ENCODE measurements around the gene CORO2A. TPM values are rescaled to one million over a fixed set of nuclear protein-coding genes. Genes with fewer than 3 reads are reported as not detected.

Gene CORO2A
- total RNA-seq, 1 experiment from 2014 or later: 15.8 TPM

DNA sequence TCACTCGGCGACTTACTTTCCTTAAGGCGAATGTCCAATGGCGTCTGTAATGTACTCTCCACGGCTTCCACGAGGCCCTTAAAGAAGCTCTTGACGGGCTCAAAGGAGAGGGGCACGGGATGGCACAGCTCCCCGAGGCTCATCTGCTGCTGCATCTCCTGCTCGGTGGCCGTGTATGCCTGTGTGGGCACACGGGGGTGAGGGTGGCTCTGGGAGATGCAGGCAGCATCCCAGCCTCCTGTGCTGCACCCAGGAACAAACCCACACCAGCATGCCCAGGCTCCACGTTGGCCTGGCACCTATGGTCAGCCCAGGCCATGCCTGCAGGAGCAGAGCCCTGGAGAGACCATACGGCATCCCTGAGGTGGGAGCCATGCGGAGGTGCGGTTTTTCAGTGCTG, 97.6 kb downstream of the CORO2A start:
- WGBS (ENCODE audit: extremely low coverage, insufficient read length, low lambda C conversion rate): no CpG with 5 or more reads among the region's 16 CpGs
- Mint-ChIP-seq H3K27me3 (ENCODE audit: low read depth) (peaks cover 3% of the 10 kb centered on the region; the same call in 1 of the 2 replicates), H3K27ac (peak overlapping the region in 1 of 3 experiments; percentile 60; a peak in 1 of 7 replicates), H3K4me3 (no peak overlapping the region), H3K36me3 (ENCODE audit: insufficient read depth in 1 of 3, low read depth in 3 of 3) (peaks cover 1 to 15% (median 6%) of the 10 kb centered on the region in 3 experiments; a peak in 4 of 7 replicates), H3K9me3 (no peaks in the 10 kb centered on the region), H3K4me1 (peaks cover 31 to 32% of the 10 kb centered on the region in 2 experiments)
- no peak overlapping the region for H2BK5ac ChIP-seq (ENCODE audit: insufficient read length, low read length)
- H2AFZ ChIP-seq (ENCODE audit: low read length): no peak overlapping the region
- H3K14ac ChIP-seq (ENCODE audit: insufficient read depth, low read length): no peak overlapping the region
- H3K4me1 ChIP-seq (ENCODE audit: insufficient read depth, low read length): peaks cover 2% of the 10 kb centered on the region; the same call in 1 of the 2 replicates
- H3K23ac ChIP-seq (ENCODE audit: insufficient read length, low read depth, low read length): no peak overlapping the region
- H3T11ph ChIP-seq (ENCODE audit: low read length): no peak overlapping the region
- H4K20me1 ChIP-seq (ENCODE audit: control insufficient read depth, insufficient read depth, insufficient read length): no peaks in the 10 kb centered on the region
- H2BK120ac ChIP-seq (ENCODE audit: low read depth, low read length, poor library complexity, severe bottlenecking): no peak overlapping the region
- H3K79me1 ChIP-seq (ENCODE audit: insufficient read depth, low read depth, low read length, poor library complexity, severe bottlenecking): no peaks in the 10 kb centered on the region
- no peak overlapping the region for H2AK5ac ChIP-seq (ENCODE audit: insufficient read length, low read length)
- no peaks in the 10 kb centered on the region for H3K9me3 ChIP-seq (ENCODE audit: control insufficient read depth, low read depth, low read length)
- no peaks in the 10 kb centered on the region for H3K79me2 ChIP-seq (ENCODE audit: insufficient read depth, low read length)
- H3K9ac ChIP-seq (ENCODE audit: extremely low read depth, insufficient read length, low read length): no peak overlapping the region
- no peak overlapping the region for H3K4me2 ChIP-seq (ENCODE audit: insufficient read depth, insufficient read length, low read length)
- no peak overlapping the region for H3K4ac ChIP-seq (ENCODE audit: low read depth, low read length)
- H3K18ac ChIP-seq (ENCODE audit: insufficient read length, low read depth, low read length): no peak overlapping the region
- no peaks in the 10 kb centered on the region for H3K27me3 ChIP-seq (ENCODE audit: insufficient read depth, low read length)
- H4K8ac ChIP-seq (replicated peaks; ENCODE audit: insufficient read length, low read depth, low read length): no peak overlapping the region
- H2BK12ac ChIP-seq (ENCODE audit: insufficient read length, low read depth, low read length): no peak overlapping the region
- H4K5ac ChIP-seq (ENCODE audit: insufficient read length, low read depth, low read length): no peak overlapping the region
- TF ChIP-seq, protein P1, sequence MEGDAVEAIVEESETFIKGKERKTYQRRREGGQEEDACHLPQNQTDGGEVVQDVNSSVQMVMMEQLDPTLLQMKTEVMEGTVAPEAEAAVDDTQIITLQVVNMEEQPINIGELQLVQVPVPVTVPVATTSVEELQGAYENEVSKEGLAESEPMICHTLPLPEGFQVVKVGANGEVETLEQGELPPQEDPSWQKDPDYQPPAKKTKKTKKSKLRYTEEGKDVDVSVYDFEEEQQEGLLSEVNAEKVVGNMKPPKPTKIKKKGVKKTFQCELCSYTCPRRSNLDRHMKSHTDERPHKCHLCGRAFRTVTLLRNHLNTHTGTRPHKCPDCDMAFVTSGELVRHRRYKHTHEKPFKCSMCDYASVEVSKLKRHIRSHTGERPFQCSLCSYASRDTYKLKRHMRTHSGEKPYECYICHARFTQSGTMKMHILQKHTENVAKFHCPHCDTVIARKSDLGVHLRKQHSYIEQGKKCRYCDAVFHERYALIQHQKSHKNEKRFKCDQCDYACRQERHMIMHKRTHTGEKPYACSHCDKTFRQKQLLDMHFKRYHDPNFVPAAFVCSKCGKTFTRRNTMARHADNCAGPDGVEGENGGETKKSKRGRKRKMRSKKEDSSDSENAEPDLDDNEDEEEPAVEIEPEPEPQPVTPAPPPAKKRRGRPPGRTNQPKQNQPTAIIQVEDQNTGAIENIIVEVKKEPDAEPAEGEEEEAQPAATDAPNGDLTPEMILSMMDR (conservative IDR thresholded peaks at IDR 0.05): no peak
- no peak overlapping the region for H2BK20ac ChIP-seq (ENCODE audit: low read depth, low read length, poor library complexity, severe bottlenecking)
- no peak overlapping the region for H4K91ac ChIP-seq (ENCODE audit: insufficient read length, low read depth, low read length)
- H2BK15ac ChIP-seq (ENCODE audit: low read depth, low read length): no peak overlapping the region
- H3K27ac ChIP-seq (ENCODE audit: insufficient read length, low read depth, low read length): no peak overlapping the region
- peaks cover 4% of the 10 kb centered on the region for H3K23me2 ChIP-seq (ENCODE audit: insufficient read length, low read depth, low read length, poor library complexity, severe bottlenecking)
- no peak overlapping the region for H3K56ac ChIP-seq (ENCODE audit: insufficient read length, low read depth, low read length)
- DNase-seq: no peak
